H54 (cell line): ENCODE results near the gene ABHD11.
"Not testable (repeated sequence)": the region's sequence is repeated elsewhere in the genome, so short reads cannot be mapped to it uniquely, and the experiment has no call there.

Experiments used
- DNase-seq: peaks from one replicate; pipeline ENCODE4 v3.0.0; 2011; ENCODE audit warnings: low spot score, mixed read lengths; ENCODE audit not compliant: insufficient read length
- FAIRE-seq: peaks from 3 replicates; lab custom pipeline; 2011; peaks lifted over from hg19 to GRCh38; lab: Jason Lieb, UNC
- POLR2A ChIP-seq: IDR thresholded peaks from 2 replicates; pipeline ENCODE4 v1.6.1; 2011; ENCODE audit warnings: low read depth, mild to moderate bottlenecking, low read length

ABHD11 gene

GRCh38 chr7:73718905-73719805, 19.4 kb downstream of the ABHD11 start, which contains the start of gene STX1A:
Gene STX1A, minus strand, starts transcription at chr7:73719669. Its CDS starts 38 bp downstream, at chr7:73719631.
- DNase-seq (peak; percentile 75), FAIRE-seq (no peak)
- TF ChIP-seq POLR2A = peak; percentile 82

- TF ChIP-seq POLR2A = no peak
- FAIRE-seq = no peak
Observed at GRCh38 chr7:73718438-73718881, 20.1 kb downstream of the ABHD11 start.

GRCh38 chr7:73717991-73718405, 20.6 kb downstream of the ABHD11 start:
- no peak for FAIRE-seq
- 0 out of 2 replicates have a peak, but pooled peaks have one; percentile 16 for TF ChIP-seq POLR2A
- peak; percentile 73 for DNase-seq

More at GRCh38 chr7:73718438-73718881, 20.1 kb downstream of the ABHD11 start:
- no peak for DNase-seq

- FAIRE-seq = no peak
- TF ChIP-seq POLR2A = no peak
- DNase-seq = no peak
Observed at GRCh38 chr7:73717025-73717807, 21.4 kb downstream of the ABHD11 start.

- FAIRE-seq (no peak), DNase-seq (no peak)
- TF ChIP-seq POLR2A = no peak
Observed at GRCh38 chr7:73716318-73716890, 22.2 kb downstream of the ABHD11 start.

GRCh38 chr7:73715648-73716317, 22.8 kb downstream of the ABHD11 start:
- peak; percentile 79 for FAIRE-seq
- DNase-seq = peak; percentile 97
- TF ChIP-seq POLR2A = no peak

- DNase-seq, FAIRE-seq: not testable (repeated sequence)
Observed at GRCh38 chr7:73713319-73713718, 25.3 kb downstream of the ABHD11 start.

- no peak for TF ChIP-seq POLR2A
- DNase-seq (no peak), FAIRE-seq (no peak)
Observed at GRCh38 chr7:73712773-73713172, 25.8 kb downstream of the ABHD11 start.

GRCh38 chr7:73708961-73709549, 29.5 kb downstream of the ABHD11 start:
- TF ChIP-seq POLR2A = no peak
- DNase-seq (no peak), FAIRE-seq (no peak)

GRCh38 chr7:73707045-73707631, 31.5 kb downstream of the ABHD11 start:
- peak; percentile 58 for FAIRE-seq

GRCh38 chr7:73706126-73707044, 32.2 kb downstream of the ABHD11 start:
- FAIRE-seq (no peak), DNase-seq (peak; percentile 81)
- TF ChIP-seq POLR2A = no peak

More at GRCh38 chr7:73707045-73707631, 31.5 kb downstream of the ABHD11 start:
- peak; percentile 91 for DNase-seq
- TF ChIP-seq POLR2A = peak; percentile 23; the same call in 1 of the 2 replicates
